Gastrocnemius medialis (tissue), 4 donors: ENCODE measurements around the gene SEC61G.

Source experiments
- CTCF ChIP-seq, 5 experiments: fragments of 450-650 bp in 3 of 5; fragments of 200-600 bp in 2 of 5; sonication (generic) in 2 of 5; IDR thresholded peaks in 4 of 5; conservative IDR thresholded peaks in 1 of 5; 1 replicate in 4 of 5; 2 replicates in 1 of 5; pipeline ENCODE4 v1.5.1; 2016 to 2019; ENCODE audit warnings: antibody characterized with exemption in 5 of 5, mild to moderate bottlenecking in 3 of 5, moderate library complexity in 3 of 5
- POLR2A ChIP-seq, 2 donors: fragments of 450-650 bp; IDR thresholded peaks; one replicate each; pipeline ENCODE4 v1.6.1; 2017; ENCODE audit warnings: antibody characterized with exemption in 2 of 2, mild to moderate bottlenecking in 2 of 2, moderate library complexity in 2 of 2

DNA sequence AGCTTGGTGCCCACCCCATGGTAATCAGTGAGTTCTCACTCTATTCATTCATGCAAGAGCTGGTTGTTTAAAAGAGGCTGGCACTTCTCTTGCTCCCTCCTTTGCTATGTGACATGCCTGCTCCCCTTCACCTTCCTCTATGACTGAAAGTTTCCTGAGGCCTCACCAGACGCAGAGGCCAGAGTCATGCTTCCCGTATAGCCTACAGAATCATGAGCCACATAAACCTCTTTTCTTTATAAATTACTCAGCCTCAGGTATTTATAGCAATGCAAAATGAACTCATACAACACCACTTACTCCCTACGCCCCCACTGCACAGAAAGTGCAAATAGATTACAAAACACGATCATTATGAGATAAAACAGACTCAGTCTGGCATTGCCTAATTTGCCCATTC lies 39.0 kb downstream of the SEC61G start:
- TF ChIP-seq POLR2A (IDR thresholded peaks at IDR 0.05) = no peak
- no peak for TF ChIP-seq CTCF (IDR thresholded peaks at IDR 0.05 in 4 of 5, conservative IDR thresholded peaks at IDR 0.05 in 1 of 5)
